SK-N-MC (cell line): Measurements from ENCODE around the gene MAPT.

Source experiments
- EZH2 ChIP-seq: fragments of 200-600 bp; sonication (generic); IDR thresholded peaks from one replicate; pipeline ENCODE4 v1.6.1; 2017; ENCODE audit warnings: antibody characterized with exemption
- FOXP2 ChIP-seq: optimal IDR thresholded peaks from 2 replicates; pipeline ENCODE3; 2011; ENCODE audit warnings: mild to moderate bottlenecking, moderate library complexity; ENCODE audit not compliant: insufficient read depth; ENCODE audit errors: extremely low read length, control extremely low read depth
- POLR2AphosphoS5 ChIP-seq: IDR thresholded peaks from 2 replicates; pipeline ENCODE4 v1.6.1; 2012; ENCODE audit warnings: mild to moderate bottlenecking, low read depth, low read length, borderline replicate concordance

DNA sequence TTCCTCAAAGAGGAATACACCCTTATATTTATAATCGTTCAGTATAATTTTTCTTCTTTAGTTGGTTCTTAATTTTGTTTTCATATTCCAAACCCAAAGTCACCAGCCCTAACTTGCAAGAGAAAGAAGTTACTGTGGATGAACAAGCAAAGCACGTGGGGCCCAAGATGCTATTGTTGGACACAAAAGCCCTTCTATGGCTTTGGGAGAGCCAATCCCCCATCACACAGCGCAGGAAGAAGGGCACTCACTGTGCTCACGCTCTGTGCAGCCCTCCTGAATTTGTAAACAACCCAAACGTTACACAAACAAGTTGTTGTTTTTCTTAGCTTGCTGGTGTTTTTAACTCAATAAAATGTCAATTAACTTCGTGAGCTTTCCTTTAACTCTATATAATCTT lies 27.2 kb upstream of the MAPT start:
- TF ChIP-seq EZH2 (no peak), POLR2AphosphoS5 (no peak), FOXP2 (no peak)
